Omental fat pad (tissue), 4 donors: Measurements from ENCODE around the gene TPST1. TPM values are rescaled to one million over a fixed set of nuclear protein-coding genes. Genes with fewer than 3 reads are reported as not detected.

ENCODE experiments used
- ATAC-seq: fragments of 150-250 bp; one replicate; pipeline ENCODE4 v1.9.1; 2016; ENCODE audit warnings: mild to moderate bottlenecking, moderate library complexity; ENCODE audit not compliant: low FRiP score
- DNase-seq: peaks from one replicate; pipeline ENCODE4 v3.0.0-alpha.2; 2019; ENCODE audit warnings: low spot score
- total RNA-seq, 4 donors: library from RNA; depleted of rRNA; stranded (reverse); fragments of >200 nt; gene quantifications; one replicate each; pipeline ENCODE4 v1.1.0, GENCODE V29; 2016
- TF ChIP-seq, protein P1 (sequence below), 3 donors: fragments of 450-650 bp; IDR thresholded peaks; one replicate each; pipeline ENCODE4 v1.5.1; 2016 to 2017; ENCODE audit warnings: antibody characterized with exemption in 3 of 3, mild to moderate bottlenecking in 3 of 3, moderate library complexity in 2 of 3

Gene TPST1
- total RNA-seq, 4 donors from 2014 or later, result 16.4 to 63.2 (median 24.3) TPM

DNA sequence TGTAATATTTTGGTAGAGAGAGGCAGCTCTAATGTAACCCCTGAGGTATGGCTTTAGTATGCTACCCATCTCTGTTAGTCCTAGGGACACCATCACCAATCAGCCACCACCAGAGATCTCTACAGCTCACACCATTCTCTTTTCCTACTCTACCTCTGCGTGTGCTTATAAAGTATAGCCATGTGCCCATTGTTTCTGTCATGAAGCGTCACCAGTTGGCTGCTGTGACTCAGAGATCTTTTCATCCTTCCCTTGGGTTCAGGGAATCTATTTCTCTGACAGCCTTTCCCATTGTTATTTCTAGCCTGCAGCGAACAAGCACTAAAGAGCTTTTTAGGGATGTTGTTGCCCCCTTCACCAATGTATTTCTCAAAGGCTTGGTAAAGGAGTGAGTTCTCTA lies 103.3 kb downstream of the TPST1 start:
- ATAC-seq (no peak), DNase-seq (no peak)
- TF ChIP-seq, protein P1, sequence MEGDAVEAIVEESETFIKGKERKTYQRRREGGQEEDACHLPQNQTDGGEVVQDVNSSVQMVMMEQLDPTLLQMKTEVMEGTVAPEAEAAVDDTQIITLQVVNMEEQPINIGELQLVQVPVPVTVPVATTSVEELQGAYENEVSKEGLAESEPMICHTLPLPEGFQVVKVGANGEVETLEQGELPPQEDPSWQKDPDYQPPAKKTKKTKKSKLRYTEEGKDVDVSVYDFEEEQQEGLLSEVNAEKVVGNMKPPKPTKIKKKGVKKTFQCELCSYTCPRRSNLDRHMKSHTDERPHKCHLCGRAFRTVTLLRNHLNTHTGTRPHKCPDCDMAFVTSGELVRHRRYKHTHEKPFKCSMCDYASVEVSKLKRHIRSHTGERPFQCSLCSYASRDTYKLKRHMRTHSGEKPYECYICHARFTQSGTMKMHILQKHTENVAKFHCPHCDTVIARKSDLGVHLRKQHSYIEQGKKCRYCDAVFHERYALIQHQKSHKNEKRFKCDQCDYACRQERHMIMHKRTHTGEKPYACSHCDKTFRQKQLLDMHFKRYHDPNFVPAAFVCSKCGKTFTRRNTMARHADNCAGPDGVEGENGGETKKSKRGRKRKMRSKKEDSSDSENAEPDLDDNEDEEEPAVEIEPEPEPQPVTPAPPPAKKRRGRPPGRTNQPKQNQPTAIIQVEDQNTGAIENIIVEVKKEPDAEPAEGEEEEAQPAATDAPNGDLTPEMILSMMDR (IDR thresholded peaks at IDR 0.05), result no peak

DNA sequence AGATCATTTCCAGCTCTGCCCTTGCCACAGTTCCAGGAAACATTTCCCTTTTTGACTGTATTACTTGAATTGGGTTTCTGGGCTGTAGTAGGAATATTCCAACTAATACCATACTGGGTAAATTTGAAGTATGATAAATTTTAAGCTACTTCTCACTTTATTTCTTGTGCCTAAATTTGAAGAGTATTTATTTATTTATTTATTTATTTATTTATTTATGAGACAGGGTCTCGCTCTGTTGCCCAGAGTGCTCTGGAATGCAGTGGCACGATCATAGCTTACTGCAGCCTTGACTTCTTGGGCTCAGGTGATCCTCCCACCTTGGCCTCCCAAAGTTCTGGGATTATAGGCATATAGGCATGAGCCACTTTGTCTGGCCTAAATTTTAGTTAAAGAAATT lies 105.5 kb downstream of the TPST1 start:
- TF ChIP-seq, protein P1 (IDR thresholded peaks at IDR 0.05), result no peak
- DNase-seq (no peak), ATAC-seq (no peak)

DNA sequence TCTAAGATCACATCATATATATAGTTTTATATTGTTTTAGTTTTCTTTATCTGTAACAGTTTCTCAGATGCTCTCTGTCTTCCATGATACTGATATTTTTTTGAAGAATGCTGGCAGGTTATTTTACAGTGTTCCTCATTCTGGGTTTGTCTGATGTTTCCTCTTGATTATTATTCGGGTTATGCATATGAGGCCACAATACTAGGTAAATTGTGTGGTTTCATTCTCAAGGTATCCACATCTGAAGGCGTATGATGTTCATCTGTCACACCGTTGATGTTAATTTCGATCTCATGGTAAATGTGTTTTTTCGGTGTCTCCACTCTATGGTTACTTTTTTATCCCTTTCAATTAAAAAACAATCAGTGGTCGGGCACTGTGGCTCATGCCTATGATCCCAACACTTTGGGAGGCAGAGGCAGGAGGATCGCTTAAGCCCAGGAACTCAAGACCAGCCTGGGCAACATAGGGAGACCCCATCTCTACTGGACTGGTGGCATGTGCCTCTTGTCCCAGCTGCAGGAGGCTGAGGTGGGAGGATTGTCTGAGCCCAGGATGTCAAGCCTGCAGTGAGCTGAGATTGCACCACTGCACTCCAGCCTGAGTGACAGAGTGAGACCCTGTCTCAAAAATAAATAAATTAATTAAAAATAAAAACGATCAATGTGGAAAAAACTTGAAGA lies 108.9 kb downstream of the TPST1 start:
- DNase-seq (no peak), ATAC-seq (no peak)
- TF ChIP-seq, protein P1 (IDR thresholded peaks at IDR 0.05), result no peak

DNA sequence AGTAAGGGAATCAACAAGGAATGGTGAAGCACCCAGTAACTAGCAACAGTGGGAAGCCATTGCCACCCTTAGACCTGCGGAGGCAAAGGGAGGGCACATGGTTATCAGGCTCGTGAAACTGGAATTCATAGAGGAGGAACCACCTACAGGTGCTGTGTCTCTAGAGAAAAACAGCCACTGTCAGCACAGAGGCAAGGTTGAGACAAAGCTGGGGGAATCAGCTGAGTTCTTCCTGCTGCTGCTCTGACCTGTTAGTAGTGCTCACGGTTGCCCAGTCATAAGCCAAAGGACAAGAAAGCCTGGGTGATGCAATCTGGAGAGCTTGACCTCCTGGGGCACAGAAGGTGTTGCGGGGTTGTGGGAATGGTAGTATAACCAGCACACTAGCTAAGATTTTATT lies 110.1 kb downstream of the TPST1 start:
- DNase-seq, result no peak
- no peak for ATAC-seq
- TF ChIP-seq, protein P1 (IDR thresholded peaks at IDR 0.05), result no peak

DNA sequence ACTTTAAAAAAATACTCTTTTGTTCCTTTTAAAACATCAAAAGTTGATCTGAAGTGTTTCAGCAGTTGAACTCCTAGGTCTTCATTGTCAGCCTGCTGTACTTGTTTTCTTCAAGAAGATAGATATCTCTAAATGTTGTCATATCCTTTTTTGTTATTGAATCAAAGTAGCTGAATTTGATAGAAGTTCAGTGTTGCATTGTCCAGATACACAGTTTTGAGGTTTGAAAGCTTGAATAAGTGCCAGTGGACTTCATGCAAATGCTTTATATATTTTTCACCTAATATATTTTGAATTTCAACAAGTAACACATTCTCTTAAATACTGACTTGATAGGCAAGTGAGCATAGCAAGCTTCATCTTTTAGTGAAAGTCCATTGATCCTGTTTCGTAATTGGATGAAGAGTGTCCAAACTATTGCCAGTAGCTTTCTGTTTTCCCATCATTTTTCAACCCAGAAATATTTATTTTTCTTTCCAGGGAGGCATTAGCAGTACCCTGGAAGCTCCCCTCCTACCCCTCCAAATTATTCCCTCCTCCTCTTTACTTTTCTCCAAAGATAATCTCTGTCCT lies 114.4 kb downstream of the TPST1 start:
- DNase-seq (no peak), ATAC-seq (no peak)
- TF ChIP-seq, protein P1 (IDR thresholded peaks at IDR 0.05), result no peak

DNA sequence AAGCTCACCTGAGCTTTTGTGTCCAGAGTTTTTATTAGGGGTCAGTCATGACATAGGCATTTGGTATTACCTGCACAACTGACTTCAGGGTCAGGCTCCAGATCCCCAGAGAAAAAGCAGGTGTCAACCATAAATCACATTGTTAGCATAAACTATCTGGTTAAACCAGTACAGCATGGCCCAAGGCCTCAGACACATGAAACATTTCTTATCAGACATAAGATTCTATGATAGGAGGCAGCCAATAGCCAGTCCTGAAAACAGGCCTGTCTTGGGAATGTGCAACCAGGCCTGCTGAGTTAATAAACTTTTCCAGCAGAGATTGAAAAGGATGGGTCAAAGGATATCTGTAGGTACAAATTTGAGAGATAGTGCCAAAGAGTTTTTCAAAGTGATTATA lies 116.1 kb downstream of the TPST1 start:
- ATAC-seq, result no peak
- TF ChIP-seq, protein P1 (IDR thresholded peaks at IDR 0.05), result no peak
- DNase-seq, result no peak
